ACHN (cell line): ENCODE measurements around the gene SNTA1.
A peak's percentile ranks its signal among the peaks of the same experiment; 100 is the strongest.
"Not testable (repeated sequence)": the region's sequence is repeated elsewhere in the genome, so short reads cannot be mapped to it uniquely, and the experiment has no call there.

ENCODE experiments used
- DNase-seq: peaks from one replicate; pipeline ENCODE4 v3.0.0-alpha.2; 2015
- in situ Hi-C: cut with HindIII; loops from 2 replicates; pipeline ENCODE4 v1.10.0; 2017; ENCODE audit warnings: low sequenced_read_pairs, low pct_ligation_motif_present, low pct_unique_long_range_greater_than_20kb

Gene SNTA1

GRCh38 chr20:33443512-33444239, at the start of gene SNTA1:
Gene SNTA1 (minus strand): TSS chr20:33443763. CDS start chr20:33443620, 143 bp downstream.
- in situ Hi-C loops = no loop called here

DNA sequence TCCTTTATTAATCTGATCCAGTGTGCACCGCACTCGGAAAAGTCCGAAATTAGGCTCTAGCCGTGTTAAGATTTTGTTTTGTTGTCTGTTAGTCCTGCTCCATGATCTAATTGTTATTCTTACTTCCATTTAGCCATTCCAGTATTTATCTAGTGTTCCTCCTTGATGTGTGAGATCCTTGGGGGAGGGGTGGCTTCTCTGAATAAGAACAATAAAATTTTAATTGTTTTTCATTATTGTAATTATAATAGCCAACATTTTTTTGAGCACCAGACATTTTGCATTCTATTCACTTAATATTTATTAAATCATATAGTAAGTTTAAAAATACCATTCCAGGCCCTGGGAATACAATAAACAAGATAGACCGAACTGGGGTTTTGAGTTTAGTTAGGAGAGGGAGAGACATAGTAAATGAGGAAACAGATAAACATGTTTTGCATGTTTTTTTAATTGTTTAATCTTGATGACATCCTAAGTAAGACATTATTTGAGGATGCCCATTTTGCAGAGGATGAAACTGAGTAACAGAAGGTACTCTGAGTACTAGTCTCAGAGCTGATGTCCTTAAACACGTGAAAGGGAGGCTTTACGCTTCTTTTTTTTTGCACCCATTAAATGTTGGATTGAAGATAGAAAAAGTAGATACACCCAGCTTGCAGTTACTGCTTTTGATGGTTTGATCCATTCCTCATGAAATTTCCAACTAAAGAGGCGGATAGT, 47.5 kb upstream of the SNTA1 start:
- DNase-seq = no peak
- in situ Hi-C loops = no loop called here

More at GRCh38 chr20:33443512-33444239, at the start of gene SNTA1:
- DNase-seq = peak; percentile 82

DNA sequence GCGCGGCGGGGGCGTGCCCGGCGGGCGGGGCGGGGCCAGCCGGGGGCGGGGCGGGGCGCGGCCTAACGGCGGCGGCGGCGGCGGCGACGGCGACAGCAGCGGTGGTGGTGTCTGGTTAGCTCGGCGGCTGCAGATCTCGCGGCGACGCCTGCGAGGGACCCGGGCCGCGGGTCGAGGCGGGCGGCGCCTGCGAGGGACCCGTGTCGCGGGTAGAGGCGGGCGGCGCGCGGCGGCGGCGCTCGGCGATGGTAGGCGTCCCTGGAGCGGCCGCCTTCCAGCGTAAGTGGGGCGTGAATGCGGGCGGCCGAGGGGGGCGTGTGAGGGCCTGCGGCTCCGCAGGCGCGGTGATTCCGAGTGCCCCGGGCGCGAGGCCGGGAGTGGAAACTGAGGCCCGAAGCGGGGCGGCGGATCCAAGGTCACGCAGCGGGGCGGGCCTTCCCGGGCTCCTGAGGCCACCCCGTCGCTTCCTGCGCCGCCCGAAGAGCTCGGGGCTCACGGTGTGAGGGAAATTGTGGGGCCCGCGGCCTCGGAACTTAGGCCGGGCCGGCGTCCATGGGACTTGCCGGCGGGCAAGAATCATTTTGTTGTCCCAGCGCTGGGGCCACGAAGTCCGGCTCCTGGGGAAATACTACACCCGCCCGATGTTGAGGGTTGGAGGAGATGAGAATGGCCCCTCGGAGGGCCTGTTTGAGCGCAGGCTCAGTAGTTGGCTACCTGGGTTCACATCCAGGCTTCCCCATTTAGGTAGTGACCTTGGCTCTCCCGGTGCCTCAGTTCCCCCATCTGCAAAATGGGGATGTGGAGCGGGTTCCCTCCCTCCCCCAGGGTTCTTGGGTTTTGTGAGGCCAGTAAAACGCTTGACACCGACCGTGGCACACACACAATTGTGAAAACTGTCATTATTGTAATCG, 46.7 kb upstream of the SNTA1 start, which contains the start of gene CBFA2T2:
Gene CBFA2T2 (plus strand): TSS at position 74 of the 911 bp plus-strand sequence. CDS start 172 bp downstream, at position 246.
- in situ Hi-C loops = no loop called here
- DNase-seq = peak; percentile 63

DNA sequence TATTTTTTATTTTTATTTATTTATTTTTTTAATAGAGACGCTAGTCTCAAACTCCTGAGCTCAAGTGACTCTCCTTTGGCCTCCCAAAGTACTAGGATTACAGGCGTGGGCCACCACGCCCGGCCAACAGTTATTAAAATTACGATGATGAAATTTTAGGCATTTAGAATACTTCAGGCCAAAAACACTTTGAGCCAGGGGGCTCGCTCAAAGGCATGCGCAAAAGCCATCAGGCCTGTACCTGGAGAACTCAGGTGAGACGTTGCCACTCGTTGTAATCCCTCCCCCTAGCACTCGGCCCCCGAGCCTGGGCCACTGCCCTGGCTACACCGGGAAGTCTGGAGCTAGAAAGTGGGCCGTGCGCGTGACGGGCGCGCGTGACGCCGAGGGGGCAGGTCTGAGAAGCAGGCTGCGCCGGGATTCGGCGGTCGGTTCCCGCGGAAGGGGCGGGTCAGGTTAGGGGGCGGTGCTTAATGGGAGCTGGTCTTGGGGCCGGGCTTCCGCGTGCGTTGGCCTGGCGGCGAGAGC, 46.0 kb upstream of the SNTA1 start:
- peak; percentile 95 for DNase-seq
- in situ Hi-C loops = no loop called here

GRCh38 chr20:33488661-33489494, 45.3 kb upstream of the SNTA1 start:
- in situ Hi-C loops, DNase-seq: not testable (repeated sequence)

DNA sequence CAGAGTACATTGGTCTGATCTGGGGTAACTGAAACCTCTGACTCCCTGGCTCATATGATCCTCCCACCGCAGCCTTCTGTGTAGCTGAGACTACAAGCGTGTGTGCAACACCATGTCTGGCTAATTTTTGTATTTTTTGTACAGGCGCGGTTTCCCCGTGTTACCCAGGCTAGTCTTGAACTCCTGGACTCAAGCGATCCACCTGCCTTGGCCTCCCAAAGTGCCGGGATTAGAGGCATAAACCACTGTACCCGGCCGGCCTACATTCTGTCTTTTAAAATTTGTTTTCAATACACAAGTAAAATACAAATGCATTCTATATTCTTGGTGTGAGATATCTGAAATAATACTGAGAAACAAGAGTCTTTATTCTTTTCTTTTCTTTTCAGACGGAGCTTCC, 44.6 kb upstream of the SNTA1 start:
- in situ Hi-C loops = no loop called here
- DNase-seq = no peak

DNA sequence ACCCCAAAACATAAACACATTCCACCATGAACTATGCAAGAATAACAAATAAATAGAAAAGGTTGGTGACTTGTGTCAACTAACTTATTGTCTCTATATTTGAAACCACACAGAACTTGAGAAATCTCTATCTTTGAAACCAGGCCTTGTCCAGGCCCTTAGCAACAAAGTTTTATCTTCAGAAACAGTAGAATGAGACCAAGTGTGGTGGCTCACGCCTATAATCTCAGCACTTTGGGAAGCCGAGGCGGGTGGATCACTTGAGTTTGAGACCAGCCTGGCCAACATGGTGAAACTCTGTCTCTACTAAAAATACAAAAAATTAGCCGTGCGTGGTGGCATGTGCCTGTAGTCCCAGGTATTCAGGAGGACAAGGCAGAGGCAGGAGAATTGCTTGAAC, 39.6 kb upstream of the SNTA1 start:
- in situ Hi-C loops, DNase-seq: not testable (repeated sequence)

GRCh38 chr20:33482581-33482980, 39.0 kb upstream of the SNTA1 start:
- in situ Hi-C loops = no loop called here
- no peak for DNase-seq

DNA sequence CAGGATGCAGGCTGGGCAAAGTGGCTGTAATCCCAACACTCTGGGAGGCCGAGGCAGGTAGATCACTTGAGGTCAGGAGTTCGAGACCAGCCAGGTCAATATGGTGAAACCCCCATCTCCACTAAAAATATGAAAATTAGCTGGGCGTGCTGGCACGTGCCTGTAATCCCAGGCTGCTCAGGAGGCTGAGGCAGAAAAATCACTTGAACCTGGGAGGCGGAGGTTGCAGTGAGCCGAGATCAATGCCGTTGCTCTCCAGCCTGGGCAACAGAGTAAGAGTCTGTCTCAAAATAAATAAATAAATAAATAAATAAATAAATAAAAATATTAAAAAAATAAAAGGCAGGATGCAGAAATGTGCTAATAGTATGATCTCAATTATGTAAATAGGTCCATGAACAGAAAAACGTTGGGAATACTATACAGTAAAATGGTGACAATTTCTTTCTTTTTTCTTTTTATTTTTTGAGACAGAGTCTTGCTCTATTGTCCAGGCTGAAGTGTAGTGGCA, 37.9 kb upstream of the SNTA1 start:
- in situ Hi-C loops = no loop called here
- DNase-seq = no peak

DNA sequence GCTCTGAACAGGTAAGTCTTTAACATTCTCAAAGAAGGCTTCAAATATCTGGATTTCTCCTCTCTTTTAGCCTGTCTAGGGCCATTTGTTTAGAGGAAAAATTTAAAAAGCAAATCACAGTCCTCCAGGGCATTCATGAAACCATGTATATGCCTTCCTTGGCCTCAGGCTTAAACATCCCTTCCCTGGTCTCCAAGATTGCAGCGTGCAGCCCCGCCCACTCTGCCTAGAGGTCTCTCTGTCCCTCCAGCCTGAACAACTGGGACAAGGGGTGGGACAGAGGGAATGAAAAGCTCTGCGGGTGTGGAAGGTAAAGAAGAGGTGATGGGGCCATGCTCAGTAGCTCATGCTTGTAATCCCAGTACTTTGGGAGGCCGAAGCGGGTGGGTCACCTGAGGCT, 36.5 kb upstream of the SNTA1 start:
- DNase-seq = no peak
- in situ Hi-C loops = no loop called here

- DNase-seq = no peak
- in situ Hi-C loops = no loop called here
These were observed 34.0 kb upstream of the SNTA1 start for GRCh38 chr20:33477386-33478234.

DNA sequence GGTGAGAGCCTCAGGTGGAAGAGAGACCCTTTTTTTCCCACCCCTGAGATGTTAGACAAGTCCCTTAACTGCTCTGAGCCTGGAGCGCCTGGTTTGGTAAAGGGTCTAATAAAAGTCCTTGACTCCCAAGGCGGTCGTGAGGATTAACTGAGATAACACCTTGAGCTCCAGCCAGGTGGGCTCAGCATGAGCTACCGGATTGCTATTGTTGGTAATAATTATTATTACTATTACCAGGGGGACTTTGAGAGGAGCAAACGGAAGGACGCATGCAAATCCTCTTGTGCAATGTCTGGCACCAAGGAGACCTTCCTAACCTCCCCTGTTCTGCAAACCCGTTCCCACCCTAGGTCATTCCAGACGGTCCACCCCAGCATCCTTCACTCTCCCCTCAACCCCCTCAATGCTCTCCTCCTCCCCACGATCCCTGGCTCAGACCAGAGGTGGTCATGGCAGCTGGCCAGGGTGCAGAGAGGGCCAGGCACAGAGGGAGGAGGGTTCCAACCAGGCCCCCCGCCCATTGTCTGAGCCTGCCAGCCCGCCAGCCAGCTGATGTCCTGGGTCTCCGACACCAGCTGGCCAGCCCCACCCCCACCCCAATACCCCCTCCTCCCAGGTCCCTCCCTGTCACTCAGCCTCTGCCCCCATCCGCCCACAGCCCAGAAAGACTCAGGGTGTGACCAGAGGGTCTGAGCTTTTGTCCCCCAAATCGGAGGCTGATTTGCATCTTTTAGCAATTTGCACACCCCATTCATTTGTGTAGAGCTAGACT, 32.0 kb upstream of the SNTA1 start:
- in situ Hi-C loops = no loop called here

DNA sequence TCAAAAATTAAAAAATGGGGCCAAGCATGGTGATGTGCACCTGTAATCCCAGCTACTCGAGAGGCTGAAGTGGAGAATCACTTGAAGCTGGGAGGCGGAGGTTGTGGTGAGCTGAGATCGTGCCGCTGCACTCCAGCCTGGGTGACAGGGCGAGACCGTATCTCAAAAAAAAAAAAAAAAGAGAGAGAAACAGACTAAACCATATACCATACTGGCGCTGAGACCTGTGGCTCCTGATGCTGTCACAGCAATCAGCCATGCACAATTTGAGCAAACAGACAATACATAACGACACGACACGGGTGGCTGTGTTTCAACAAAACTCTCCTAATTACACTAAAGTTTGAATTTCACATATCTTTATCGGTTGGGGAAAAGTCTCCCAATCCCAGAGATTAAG, 31.4 kb upstream of the SNTA1 start:
- in situ Hi-C loops = no loop called here
- no peak for DNase-seq

More for the DNA sequence above, 32.0 kb upstream of the SNTA1 start:
- no peak for DNase-seq

- DNase-seq = no peak
- in situ Hi-C loops = no loop called here
These were observed 30.7 kb upstream of the SNTA1 start for GRCh38 chr20:33474097-33474873.

GRCh38 chr20:33472868-33473435, 29.4 kb upstream of the SNTA1 start:
- in situ Hi-C loops = no loop called here

More at GRCh38 chr20:33472868-33473435, 29.4 kb upstream of the SNTA1 start:
- no peak for DNase-seq
